Right cardiac atrium (tissue), 5 donors: Measurements from ENCODE around the gene BCL7A. TPM values are rescaled to one million over a fixed set of nuclear protein-coding genes. Genes with fewer than 3 reads are reported as not detected.

Source experiments
- ATAC-seq, 2 donors: fragments of 200-7000 bp; cut with Tn5 transposase; one replicate each; pipeline versions ENCODE4 v1.8.0 to v1.9.1; 2020; ENCODE audit warnings: moderate library complexity in 2 of 2, mild to moderate bottlenecking in 1 of 2
- DNase-seq, 3 donors: peaks; one replicate each; pipeline ENCODE4 v3.0.0-alpha.2; 2020
- H3K27ac ChIP-seq: one replicate; pipeline ENCODE4 v1.5.1; 2013; ENCODE audit warnings: mild to moderate bottlenecking, low read length, control low read depth, moderate library complexity
- H3K27me3 ChIP-seq: one replicate; pipeline ENCODE4 v1.6.1; 2013; ENCODE audit not compliant: control insufficient read depth, insufficient read depth
- H3K4me1 ChIP-seq: one replicate; pipeline ENCODE4 v1.6.1; 2013; ENCODE audit warnings: low read length; ENCODE audit not compliant: control insufficient read depth, insufficient read depth
- H3K4me3 ChIP-seq: one replicate; pipeline ENCODE4 v1.5.1; 2013; ENCODE audit warnings: low read length, control low read depth
- H3K9me3 ChIP-seq: one replicate; pipeline ENCODE4 v1.6.1; 2013; ENCODE audit warnings: low read length; ENCODE audit not compliant: control insufficient read depth
- WGBS: extraction: QIAGEN DNeasy Blood & Tissue Kit; methylation state at CpG from one replicate; pipeline ENCODE4 v1.1.7; 2013; 5-methylcytosine and 5-hydroxymethylcytosine counted together
- intact Hi-C, 4 donors: fragments of 100-400 bp; cut with DNase I; formaldehyde crosslinking; loops; one replicate each; pipeline versions ENCODE4 v1.11.0 to v1.14.0; 2022 to 2023
- polyA plus RNA-seq: library from polyadenylated mRNA; stranded (reverse); fragments of 200-250 nt; gene quantifications from one replicate; pipeline ENCODE4 v1.2.3, GENCODE V29; 2013
- total RNA-seq, 4 donors: library from RNA; stranded (reverse); fragmentation: NEBNext Ultra II Directional; extraction: Animal tissue kit (Norgen Biotek cat#: 25700); gene quantifications; one replicate each; pipeline ENCODE4 v1.2.1, GENCODE V29; 2021
- donor health status: healthy with polysubstance abuse.
- donor health status: DM: no; HTN: yes; CAD: no.
- donor health status: DM: no; HTN: no; CAD: no.
- donor health status: DM: no; HTN: yes; CAD: no; lungs with severe emphysema.
- donor health status: DM: yes; HTN: yes; CAD: no.

The BCL7A gene
- total and polyA plus RNA-seq, 5 donors: 6.7 to 13.2 (median 11.6) TPM

DNA sequence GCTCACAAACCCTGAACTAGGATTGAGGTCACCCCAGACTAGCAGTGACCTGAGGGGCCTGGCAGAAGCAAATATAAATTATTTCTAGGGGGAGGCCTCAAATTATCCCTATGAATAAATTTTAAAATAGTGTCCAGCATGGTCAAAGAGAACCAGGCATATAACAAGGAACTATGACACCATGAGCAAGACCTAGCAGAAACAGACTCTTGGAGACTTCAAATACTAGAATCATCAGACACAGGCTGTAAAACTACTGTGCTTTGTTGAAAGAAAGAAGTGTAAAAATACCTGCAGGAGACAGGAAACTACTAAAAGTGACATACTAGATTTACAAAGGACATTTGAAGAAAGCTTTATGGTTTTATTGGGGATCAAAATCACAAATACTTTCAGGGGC lies 3.2 kb upstream of the BCL7A start:
- intact Hi-C loops: no loop called here

GRCh38 chr12:122018937-122019336 lies 2.7 kb upstream of the BCL7A start:
- H3K27ac ChIP-seq: no peak overlapping the region
- H3K4me1 ChIP-seq: peaks cover 2% of the 10 kb centered on the region
- ATAC-seq: no peak
- H3K27me3 ChIP-seq: no peaks in the 10 kb centered on the region
- H3K4me3 ChIP-seq: no peak overlapping the region
- DNase-seq: no peak
- 91% methylated on average over 4 of the region's 4 CpGs for WGBS
- peaks cover 2% of the 10 kb centered on the region for H3K9me3 ChIP-seq
- intact Hi-C loops: no loop called here

More for the DNA sequence above, 3.2 kb upstream of the BCL7A start:
- no peak for DNase-seq
- no peak for ATAC-seq
- no peaks in the 10 kb centered on the region for H3K27me3 ChIP-seq
- H3K4me3 ChIP-seq: no peak overlapping the region
- H3K4me1 ChIP-seq: peaks cover 2% of the 10 kb centered on the region
- no peak overlapping the region for H3K27ac ChIP-seq
- H3K9me3 ChIP-seq: peaks cover 2% of the 10 kb centered on the region

GRCh38 chr12:122020795-122021192 lies 890 bp upstream of the BCL7A start:
- no peak for DNase-seq

DNA sequence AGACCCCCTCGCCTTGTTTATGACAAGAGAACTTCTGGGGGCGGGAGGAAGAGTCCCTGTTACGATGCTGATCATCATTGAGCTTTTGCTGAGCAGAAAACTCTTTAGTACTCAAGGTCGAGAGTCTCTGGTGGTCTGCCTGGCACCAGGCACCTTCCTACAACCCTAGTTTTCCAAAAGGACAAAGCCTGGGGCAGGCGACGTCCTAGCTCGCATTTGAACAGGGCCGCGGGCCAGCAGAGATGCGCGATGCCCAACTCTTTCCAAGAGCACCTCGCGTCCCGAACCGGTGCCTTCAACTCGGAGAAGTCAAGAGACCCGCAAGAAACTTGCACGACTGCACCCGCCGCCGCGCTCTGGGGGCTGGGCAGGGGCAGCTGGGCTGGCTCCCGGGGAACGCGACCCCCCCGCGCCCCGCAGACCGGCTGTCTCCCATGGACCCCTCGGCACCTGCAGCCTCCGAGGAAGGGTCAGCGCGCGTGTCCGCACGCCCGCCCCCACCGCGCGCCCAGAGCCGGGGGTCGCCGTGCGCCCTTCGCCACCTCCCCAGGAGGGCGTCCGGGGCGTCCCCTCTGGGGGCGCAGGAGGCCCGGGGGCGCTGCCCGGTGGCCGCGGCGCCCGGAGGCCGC lies 377 bp upstream of the BCL7A start:
- intact Hi-C loops: no loop called here
- H3K4me1 ChIP-seq: peaks cover 5% of the 10 kb centered on the region
- 1% methylated on average over 57 of the region's 57 CpGs for WGBS
- H3K27me3 ChIP-seq: no peaks in the 10 kb centered on the region
- peak overlapping the region; percentile 73 for H3K27ac ChIP-seq
- DNase-seq: peak; percentile 42 to 75 (median 74)
- ATAC-seq: no peak
- peaks cover 2% of the 10 kb centered on the region for H3K9me3 ChIP-seq
- peak overlapping the region; percentile 90 for H3K4me3 ChIP-seq

More at GRCh38 chr12:122020795-122021192, 890 bp upstream of the BCL7A start:
- ATAC-seq: no peak
- Histone ChIP-seq H3K9me3 (peaks cover 2% of the 10 kb centered on the region), H3K4me3 (no peak overlapping the region), H3K4me1 (peaks cover 5% of the 10 kb centered on the region), H3K27me3 (no peaks in the 10 kb centered on the region), H3K27ac (peak overlapping the region; percentile 73)
- 64% methylated on average over 16 of the region's 16 CpGs for WGBS
- intact Hi-C loops: no loop called here

GRCh38 chr12:122022393-122023338 lies 982 bp downstream of the BCL7A start:
- DNase-seq: peak in 2 of 3 donors; percentile 72
- under 1% methylated on average over 123 of the region's 124 CpGs for WGBS
- Histone ChIP-seq H3K27ac (peak overlapping the region; percentile 86), H3K9me3 (peaks cover 2% of the 10 kb centered on the region), H3K27me3 (no peaks in the 10 kb centered on the region), H3K4me1 (peaks cover 5% of the 10 kb centered on the region), H3K4me3 (peak overlapping the region; percentile 90)
- peak; percentile 4 to 19 for ATAC-seq
- intact Hi-C loops: no loop called here

- Histone ChIP-seq H3K9me3 (no peaks in the 10 kb centered on the region), H3K27ac (peak overlapping the region; percentile 86), H3K4me1 (peaks cover 9% of the 10 kb centered on the region), H3K27me3 (no peaks in the 10 kb centered on the region), H3K4me3 (peak overlapping the region; percentile 90)
- intact Hi-C loops: no loop called here
- ATAC-seq: peak; percentile 79 to 81
- DNase-seq: peak; percentile 78 to 91 (median 90)
- 6% methylated on average over 43 of the region's 43 CpGs for WGBS
Observed at GRCh38 chr12:122023339-122024131, 1.9 kb downstream of the BCL7A start.

GRCh38 chr12:122024132-122024785 lies 2.6 kb downstream of the BCL7A start:
- 63% methylated on average over 16 of the region's 16 CpGs for WGBS
- Histone ChIP-seq H3K4me3 (peak overlapping the region; percentile 90), H3K27ac (peak overlapping the region; percentile 86), H3K4me1 (peaks cover 11% of the 10 kb centered on the region), H3K27me3 (no peaks in the 10 kb centered on the region), H3K9me3 (no peaks in the 10 kb centered on the region)
- DNase-seq: no peak
- intact Hi-C loops: no loop called here
- ATAC-seq: no peak

DNA sequence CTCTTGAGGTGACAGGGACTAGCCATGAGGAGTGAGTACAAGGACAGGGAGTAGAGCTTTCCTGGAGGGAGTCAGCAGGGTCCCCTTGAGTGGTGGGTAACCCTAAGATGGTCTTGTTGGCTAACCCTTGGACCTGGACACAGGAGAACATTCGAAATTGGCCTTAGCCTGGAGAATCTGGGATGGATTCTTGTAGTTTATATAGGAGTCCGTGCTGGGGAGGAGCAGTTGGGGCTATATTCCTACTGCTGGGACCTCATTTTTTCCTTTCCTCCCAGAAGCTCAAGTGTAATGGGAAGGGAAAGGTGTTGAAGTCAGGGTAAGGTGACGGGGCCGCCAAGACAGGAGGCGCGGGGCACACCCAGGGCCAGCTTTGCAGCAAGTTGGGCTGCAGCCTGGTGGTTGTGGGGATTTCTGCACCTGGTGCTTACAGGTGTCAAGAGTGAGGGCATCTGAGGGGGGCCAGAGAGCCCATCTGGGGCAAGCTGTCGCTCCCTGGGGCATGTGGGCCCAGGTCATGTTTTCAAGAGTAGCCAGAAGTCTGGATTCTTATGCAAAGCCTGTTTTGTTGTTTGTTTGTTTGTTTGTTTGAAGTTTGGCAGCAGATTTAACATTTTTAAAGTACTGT lies 5.1 kb downstream of the BCL7A start:
- intact Hi-C loops: no loop called here
- H3K27ac ChIP-seq: no peak overlapping the region
- ATAC-seq (no peak), DNase-seq (no peak)
- no peaks in the 10 kb centered on the region for H3K27me3 ChIP-seq
- H3K4me3 ChIP-seq: no peak overlapping the region
- H3K4me1 ChIP-seq: peaks cover 8% of the 10 kb centered on the region
- no peaks in the 10 kb centered on the region for H3K9me3 ChIP-seq
- 96% methylated on average over 7 of the region's 7 CpGs for WGBS

DNA sequence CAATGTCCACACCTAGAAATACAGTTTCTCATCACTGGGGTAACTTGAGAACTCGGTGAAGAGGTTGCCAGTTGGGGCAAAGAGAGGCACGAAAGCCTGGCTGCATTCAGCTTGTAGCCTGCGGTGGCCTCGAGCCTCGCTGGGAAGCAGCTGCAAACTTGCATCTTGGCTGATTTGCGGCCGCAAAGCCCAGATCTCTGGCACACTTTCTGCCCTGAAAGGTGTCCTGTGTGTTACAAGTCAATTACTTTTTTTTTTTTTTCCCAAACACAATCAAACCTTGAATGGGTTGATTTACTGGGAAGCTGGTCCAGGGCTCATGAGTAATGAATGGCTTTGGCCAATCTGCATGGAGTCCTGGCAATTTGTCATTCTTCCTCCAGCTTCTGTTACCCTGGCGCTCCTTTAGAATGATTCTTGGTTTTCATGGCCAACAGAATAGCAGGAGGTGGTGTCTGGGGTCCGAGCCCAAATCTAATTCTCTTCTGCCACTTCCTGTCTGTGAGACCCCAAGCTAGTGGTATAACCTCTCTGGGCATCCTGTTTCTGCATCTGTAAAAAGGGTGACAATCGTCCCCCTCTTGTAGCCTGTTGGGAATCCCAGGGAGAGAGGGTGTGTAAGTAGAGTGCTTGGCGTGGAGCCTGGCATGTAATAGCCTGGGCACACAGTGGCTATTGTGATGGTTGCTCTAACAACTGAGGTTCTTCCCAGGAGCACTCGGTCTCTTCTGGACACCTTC lies 6.7 kb downstream of the BCL7A start:
- Histone ChIP-seq H3K9me3 (no peaks in the 10 kb centered on the region), H3K4me1 (peaks cover 8% of the 10 kb centered on the region), H3K27me3 (no peaks in the 10 kb centered on the region), H3K4me3 (no peak overlapping the region), H3K27ac (no peak overlapping the region)
- WGBS: 81% methylated on average over 12 of the region's 12 CpGs
- intact Hi-C loops: no loop called here
- no peak for ATAC-seq
- DNase-seq: peak in 1 of 3 donors; percentile 30
